Ramos (cell line): ENCODE data around the gene C1QTNF12.

Source experiments
- in situ Hi-C: fragments of 300-500 bp; cut with MboI; formaldehyde crosslinking; loops from one replicate; pipeline ENCODE4 v1.14.3; 2022; ENCODE audit warnings: low sequenced_read_pairs; ENCODE audit not compliant: unreplicated experiment

C1QTNF12 gene

GRCh38 chr1:1231400-1232207, 14.9 kb downstream of the C1QTNF12 start, which contains the start of gene SDF4:
Gene SDF4 (minus strand): TSS chr1:1232001. CDS start chr1:1228772, 3,229 bp downstream.
- in situ Hi-C loops = loop anchor here (10.0 kb wide), 1 partner anchor 117 kb away; the partner anchor contains the start of gene C1orf159

GRCh38 chr1:1230656-1231399, 15.7 kb downstream of the C1QTNF12 start:
- in situ Hi-C loops = loop anchor here (10.0 kb wide), 1 partner anchor 116 kb away; the partner anchor contains the start of gene C1orf159

- in situ Hi-C loops = loop anchor here (10.0 kb wide), 1 partner anchor 115 kb away; the partner anchor contains the start of gene C1orf159
Measured at GRCh38 chr1:1229770-1230169, 16.8 kb downstream of the C1QTNF12 start.

DNA sequence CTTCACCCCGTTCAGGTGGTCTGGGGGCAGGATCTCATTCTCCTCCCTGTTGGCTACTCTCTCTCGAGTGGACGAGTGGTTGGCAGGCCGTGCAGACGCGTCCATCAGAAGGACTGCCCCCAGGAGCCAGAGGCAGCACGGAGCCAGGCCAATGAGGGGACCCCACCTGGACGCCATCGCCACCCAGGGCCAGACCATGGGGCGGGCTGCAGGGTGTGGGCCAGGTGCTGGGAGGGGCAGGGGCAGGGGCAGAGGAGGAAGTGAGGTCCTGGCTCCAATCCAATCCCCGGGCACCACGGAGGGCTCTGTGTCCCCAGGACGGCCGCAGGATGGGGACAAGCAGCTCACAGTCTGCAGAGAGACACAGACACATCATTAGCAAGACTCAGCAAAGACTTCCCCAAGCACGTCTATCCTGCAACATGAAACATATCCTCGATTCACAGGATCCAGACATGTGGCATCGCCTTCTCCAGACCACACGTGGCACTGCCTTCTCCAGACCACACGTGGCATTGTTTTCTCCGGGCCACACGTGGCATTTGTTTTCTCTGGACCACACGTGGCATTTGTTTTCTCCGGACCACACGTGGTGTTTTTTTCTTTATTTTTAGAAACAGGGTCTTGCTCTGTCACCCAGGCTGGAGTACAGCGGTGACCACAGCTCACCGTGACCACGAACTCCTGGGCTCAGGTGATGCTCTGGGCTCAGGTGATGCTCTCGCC, 17.8 kb downstream of the C1QTNF12 start:
- in situ Hi-C loops = no loop called here

GRCh38 chr1:1228187-1228586, 18.3 kb downstream of the C1QTNF12 start:
- in situ Hi-C loops = no loop called here

DNA sequence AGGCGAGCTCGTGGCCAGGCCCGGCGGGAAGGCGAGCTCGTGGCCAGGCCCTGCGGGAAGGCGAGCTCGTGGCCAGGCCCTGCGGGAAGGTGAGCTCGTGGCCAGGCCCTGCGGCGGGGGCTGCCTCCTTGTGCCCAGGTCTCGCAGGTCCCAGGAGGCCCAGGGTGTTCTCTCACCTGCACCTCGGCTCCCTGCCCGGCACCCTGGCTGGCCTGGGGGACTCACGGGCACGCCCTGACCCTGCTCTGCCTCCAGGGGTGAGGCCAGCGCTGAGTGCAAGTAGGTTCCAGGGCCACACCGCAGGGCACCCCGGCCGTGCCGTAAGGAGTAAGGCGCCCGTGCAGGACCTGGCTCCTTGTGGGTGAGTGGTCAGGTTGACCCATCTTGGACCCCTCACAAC, 19.1 kb downstream of the C1QTNF12 start:
- in situ Hi-C loops = no loop called here

- in situ Hi-C loops = no loop called here
Measured at GRCh38 chr1:1226566-1227362, 19.8 kb downstream of the C1QTNF12 start.

DNA sequence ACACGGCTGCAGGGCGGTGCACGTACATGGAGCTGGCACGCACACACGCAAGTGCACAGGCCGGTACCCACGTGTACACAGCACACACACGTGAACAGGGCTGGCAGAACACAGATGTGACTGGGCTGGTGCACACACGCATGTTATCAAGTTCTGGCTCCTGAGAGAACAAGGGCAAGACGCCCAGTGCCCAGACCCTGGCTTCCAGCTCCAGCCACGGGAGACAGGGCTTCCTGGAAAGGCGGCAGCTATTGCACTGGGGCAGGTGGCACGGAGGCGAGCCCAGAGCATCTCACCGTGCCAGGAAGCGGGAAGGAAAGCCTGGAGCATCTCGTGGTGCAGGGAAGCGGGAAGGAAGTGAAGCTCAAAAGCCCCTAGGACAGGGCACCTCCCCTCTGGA, 20.6 kb downstream of the C1QTNF12 start:
- in situ Hi-C loops = no loop called here

DNA sequence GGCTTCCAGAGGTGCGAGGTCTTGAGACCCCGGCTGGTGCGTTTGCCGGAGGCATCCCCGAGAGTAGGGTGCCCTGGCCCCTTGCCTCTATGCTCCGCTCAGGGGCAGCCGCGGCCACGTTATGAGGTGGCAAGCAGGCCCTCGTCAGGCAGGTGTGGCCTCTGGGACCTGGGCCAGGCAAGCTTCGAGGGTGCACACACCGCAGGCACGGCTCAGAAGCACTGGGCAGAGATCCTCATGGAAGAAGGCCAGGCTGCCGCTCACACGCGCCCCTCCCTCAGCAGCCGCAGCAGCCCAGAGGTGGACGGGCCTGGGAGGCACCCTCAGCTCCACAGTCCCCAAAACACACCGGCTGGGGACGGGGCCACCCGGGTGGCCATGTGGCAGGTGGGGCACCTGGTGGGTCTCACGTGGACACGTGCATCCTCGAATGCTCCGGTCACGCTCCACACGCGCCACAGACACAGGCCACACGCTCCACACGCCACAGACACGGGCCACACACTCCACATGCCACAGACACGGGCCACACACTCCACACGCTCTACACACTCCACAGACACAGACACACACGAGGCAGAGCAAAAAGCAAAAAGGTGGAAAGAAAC, 21.2 kb downstream of the C1QTNF12 start:
- in situ Hi-C loops = no loop called here

DNA sequence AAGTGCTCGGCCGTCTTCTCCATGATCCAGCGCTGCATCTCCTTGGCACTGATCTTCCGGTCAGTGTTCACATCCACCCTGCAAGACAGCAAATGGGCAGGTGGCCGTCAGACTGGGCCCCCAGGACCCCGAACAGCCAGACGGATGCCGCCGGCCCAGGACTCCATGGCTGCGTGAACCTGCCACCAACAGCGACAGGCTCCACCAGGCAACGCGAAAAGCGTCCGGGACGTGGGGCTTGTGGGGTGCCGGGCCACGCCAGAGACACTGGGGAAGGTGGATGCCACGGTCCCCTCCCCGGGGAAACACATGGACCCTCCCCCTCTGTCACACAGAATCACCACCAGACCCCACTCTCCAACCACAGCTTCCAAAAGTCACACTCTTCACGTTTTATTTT, 22.6 kb downstream of the C1QTNF12 start:
- in situ Hi-C loops = no loop called here

DNA sequence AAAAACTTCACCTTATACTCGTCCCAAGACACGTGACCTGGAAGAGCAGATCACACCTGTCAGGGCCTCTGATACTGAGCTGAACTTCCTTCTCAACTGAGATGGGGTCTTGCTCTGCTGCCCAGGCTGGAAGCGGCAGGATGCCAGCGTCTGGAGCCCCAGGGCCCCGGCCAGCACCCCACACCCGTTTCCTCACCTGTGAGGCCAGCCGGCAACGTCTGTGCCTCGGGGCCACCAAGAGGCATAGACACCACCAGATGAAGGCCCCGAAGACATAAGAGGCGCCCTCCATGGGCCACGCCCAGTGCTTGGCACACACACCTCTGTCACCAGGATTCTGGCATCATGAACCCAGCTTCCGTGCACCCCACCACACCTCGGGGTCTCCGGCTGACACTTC, 23.2 kb downstream of the C1QTNF12 start:
- in situ Hi-C loops = no loop called here

DNA sequence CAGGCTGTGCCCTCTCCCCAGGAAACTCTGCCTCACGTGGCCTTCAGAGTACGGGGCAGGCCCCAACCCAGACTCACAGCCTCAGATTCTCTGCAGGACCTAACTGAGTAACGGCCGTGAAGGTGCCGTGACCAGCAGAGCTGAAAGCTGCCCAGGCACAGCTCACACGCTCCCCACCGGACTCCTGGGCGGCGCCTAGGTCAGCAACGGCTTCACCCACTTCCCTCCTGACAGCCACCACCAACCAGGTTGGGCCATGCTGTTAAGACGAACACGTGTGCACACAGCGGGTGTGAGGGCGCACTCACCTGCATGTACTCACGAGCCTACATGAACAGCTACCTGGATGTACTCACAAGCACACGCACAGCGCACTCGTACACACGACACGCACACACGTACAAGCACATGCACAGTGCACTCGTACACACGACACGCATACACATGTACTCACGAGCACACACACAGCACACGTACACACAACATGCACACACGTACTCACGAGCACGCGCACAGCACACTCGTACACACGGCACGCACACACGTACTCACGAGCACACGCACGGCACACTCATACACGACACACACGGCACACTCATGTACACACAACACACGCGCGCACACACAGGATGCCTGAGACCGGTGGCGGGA, 23.8 kb downstream of the C1QTNF12 start:
- in situ Hi-C loops = no loop called here

- in situ Hi-C loops = no loop called here
Measured at GRCh38 chr1:1221887-1222574, 24.5 kb downstream of the C1QTNF12 start.

DNA sequence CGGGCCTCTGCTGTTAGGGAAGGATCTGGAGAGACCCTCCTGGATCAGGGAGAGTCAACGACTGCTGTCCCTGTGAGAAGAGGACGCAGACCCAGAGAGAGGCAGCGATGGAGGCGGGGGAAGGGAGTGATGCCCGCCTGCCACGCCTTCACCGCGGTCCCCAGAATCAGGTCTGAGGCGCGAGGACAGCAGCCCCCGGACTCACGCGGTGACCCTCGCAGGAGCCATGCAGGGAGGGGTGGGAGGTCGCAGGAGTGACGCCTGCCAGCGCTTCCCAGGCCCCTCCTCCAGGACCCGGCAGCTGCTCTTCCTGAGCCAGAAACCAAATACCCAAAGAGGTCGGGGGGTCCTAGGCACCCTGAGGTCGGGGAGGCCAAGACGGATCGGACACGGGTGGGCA, 26.3 kb downstream of the C1QTNF12 start:
- in situ Hi-C loops = no loop called here

GRCh38 chr1:1219341-1219740, 27.2 kb downstream of the C1QTNF12 start:
- in situ Hi-C loops = no loop called here

- in situ Hi-C loops = no loop called here
Measured at GRCh38 chr1:1218524-1219200, 27.9 kb downstream of the C1QTNF12 start.

- in situ Hi-C loops = no loop called here
Measured at GRCh38 chr1:1217621-1218523, 28.6 kb downstream of the C1QTNF12 start.
